ENCODE results near the gene ZNF362.

ZNF362 gene

DNA sequence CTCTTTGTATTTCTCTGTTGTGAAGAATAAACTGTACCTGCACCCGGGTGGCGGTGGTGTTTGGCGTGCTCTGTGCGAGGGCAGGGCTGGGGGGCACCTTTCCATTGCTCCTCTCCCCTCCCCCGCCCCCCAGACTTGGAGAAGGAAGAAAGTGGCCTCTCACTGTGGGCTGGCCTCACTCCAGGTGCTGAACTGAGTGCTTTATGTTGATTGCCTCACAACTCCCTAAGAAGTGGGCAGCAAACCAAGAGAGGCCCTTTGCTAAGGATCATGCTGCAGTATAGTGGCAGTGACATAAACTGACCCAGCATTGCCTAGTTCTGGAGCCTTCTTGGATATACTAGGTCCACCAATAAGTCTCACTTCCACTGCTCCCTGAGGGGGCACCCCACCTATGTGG, 44.4 kb downstream of the ZNF362 start:
- no peak overlapping the region for H3K27ac ChIP-seq (ENCODE audit: extremely low read depth, low read depth, low read length)
- POLR2A ChIA-PET: no interaction called here
- peaks cover 0 to 34% of the 10 kb centered on the region in 2 experiments; a peak in 2 of 3 replicates for H3K36me3 ChIP-seq (ENCODE audit: control insufficient read depth in 2 of 2, insufficient read depth in 1 of 2, low read length in 2 of 2)
- H3K4me3 ChIP-seq (ENCODE audit: low read depth, low read length): no peak overlapping the region
- CTCF ChIA-PET: interaction anchor here (0.6 to 0.7 kb wide), 3 partner anchors 63 to 403 kb away, joined by 3 to 5 read pairs (median 3); no protein-coding TSS in a partner anchor
- peak; percentile 10; the same call in 1 of the 2 replicates for TF ChIP-seq ZIC2 (tag by site-specific recombination; IDR thresholded peaks at IDR 0.05)
- TF ChIP-seq ZSCAN16 (tag by site-specific recombination; IDR thresholded peaks at IDR 0.05): no peak
- TF ChIP-seq PRDM10 (tag by site-specific recombination; IDR thresholded peaks at IDR 0.05): peak; percentile 59
- TF ChIP-seq SCRT2 (tag by site-specific recombination; IDR thresholded peaks at IDR 0.05): no peak
- peak; percentile 34; the same call in 1 of the 2 replicates for TF ChIP-seq PRDM1 (tag by site-specific recombination; IDR thresholded peaks at IDR 0.05)
- H3K4me1 ChIP-seq (ENCODE audit: control insufficient read depth, insufficient read depth, low read length): no peaks in the 10 kb centered on the region
- no peaks in the 10 kb centered on the region for H3K9me3 ChIP-seq (ENCODE audit: control insufficient read depth, insufficient read depth, low read depth, low read length)

- POLR2A ChIA-PET: no interaction called here
Observed at GRCh38 chr1:33301273-33301984, 45.1 kb downstream of the ZNF362 start.

DNA sequence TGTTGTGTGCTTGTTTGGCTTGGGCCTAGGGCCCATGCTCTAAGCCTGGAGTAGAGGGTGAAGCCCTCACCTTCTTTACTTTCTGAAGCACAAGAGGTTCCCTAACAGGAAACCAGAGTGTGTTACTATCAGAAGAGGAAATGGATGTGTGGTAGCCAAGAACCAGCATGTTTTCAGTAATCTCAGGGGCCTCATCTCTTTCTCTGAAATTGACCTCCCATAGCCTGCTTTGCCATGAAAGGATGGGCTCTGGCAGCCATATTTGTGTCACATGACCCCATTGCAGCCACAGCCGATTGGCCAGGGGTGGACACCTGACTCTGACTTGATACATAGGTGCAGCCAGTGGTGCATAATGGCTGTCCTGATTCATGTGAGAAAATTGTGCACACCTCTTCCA, 46.0 kb downstream of the ZNF362 start:
- CTCF ChIA-PET: interaction anchor here (1.2 kb wide), 1 partner anchor 153 kb away, joined by 5 read pairs; no protein-coding TSS in a partner anchor
- Histone ChIP-seq H3K36me3 (ENCODE audit: control insufficient read depth in 2 of 2, insufficient read depth in 1 of 2, low read length in 2 of 2) (peaks cover 0 to 18% of the 10 kb centered on the region in 2 experiments; a peak in 2 of 3 replicates), H3K4me3 (ENCODE audit: low read depth, low read length) (no peak overlapping the region), H3K4me1 (ENCODE audit: control insufficient read depth, insufficient read depth, low read length) (no peaks in the 10 kb centered on the region), H3K27ac (ENCODE audit: extremely low read depth, low read depth, low read length) (no peak overlapping the region), H3K9me3 (ENCODE audit: control insufficient read depth, insufficient read depth, low read depth, low read length) (no peaks in the 10 kb centered on the region)
- POLR2A ChIA-PET: no interaction called here
- TF ChIP-seq PRDM4 (tag by site-specific recombination; IDR thresholded peaks at IDR 0.05) (no peak), REPIN1 (tag by site-specific recombination; IDR thresholded peaks at IDR 0.05; ENCODE audit: low read depth) (no peak), AEBP2 (tag by site-specific recombination; IDR thresholded peaks at IDR 0.05; ENCODE audit: borderline replicate concordance) (no peak), ZNF350 (tag by site-specific recombination; IDR thresholded peaks at IDR 0.05) (no peak), FEZF1 (tag by site-specific recombination; IDR thresholded peaks at IDR 0.05) (no peak), BCL11A (tag by site-specific recombination; IDR thresholded peaks at IDR 0.05; ENCODE audit: low read depth) (no peak), ZNF548 (tag by site-specific recombination; IDR thresholded peaks at IDR 0.05) (no peak), GLIS2 (tag by site-specific recombination; IDR thresholded peaks at IDR 0.05) (no peak), ZNF366 (tag by site-specific recombination; conservative IDR thresholded peaks at IDR 0.05) (no peak), OSR2 (tag by site-specific recombination; IDR thresholded peaks at IDR 0.05) (no peak), ZNF155 (tag by site-specific recombination; IDR thresholded peaks at IDR 0.05) (no peak)
- TF ChIP-seq, protein P1, sequence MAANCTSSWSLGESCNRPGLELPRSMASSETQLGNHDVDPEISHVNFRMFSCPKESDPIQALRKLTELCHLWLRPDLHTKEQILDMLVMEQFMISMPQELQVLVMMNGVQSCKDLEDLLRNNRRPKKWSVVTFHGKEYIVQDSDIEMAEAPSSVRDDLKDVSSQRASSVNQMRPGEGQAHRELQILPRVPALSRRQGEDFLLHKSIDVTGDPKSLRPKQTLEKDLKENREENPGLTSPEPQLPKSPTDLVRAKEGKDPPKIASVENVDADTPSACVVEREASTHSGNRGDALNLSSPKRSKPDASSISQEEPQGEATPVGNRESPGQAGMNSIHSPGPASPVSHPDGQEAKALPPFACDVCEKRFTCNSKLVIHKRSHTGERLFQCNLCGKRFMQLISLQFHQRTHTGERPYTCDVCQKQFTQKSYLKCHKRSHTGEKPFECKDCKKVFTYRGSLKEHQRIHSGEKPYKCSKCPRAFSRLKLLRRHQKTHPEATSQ (tag by site-specific recombination; IDR thresholded peaks at IDR 0.05): no peak
- TF ChIP-seq, protein P2, sequence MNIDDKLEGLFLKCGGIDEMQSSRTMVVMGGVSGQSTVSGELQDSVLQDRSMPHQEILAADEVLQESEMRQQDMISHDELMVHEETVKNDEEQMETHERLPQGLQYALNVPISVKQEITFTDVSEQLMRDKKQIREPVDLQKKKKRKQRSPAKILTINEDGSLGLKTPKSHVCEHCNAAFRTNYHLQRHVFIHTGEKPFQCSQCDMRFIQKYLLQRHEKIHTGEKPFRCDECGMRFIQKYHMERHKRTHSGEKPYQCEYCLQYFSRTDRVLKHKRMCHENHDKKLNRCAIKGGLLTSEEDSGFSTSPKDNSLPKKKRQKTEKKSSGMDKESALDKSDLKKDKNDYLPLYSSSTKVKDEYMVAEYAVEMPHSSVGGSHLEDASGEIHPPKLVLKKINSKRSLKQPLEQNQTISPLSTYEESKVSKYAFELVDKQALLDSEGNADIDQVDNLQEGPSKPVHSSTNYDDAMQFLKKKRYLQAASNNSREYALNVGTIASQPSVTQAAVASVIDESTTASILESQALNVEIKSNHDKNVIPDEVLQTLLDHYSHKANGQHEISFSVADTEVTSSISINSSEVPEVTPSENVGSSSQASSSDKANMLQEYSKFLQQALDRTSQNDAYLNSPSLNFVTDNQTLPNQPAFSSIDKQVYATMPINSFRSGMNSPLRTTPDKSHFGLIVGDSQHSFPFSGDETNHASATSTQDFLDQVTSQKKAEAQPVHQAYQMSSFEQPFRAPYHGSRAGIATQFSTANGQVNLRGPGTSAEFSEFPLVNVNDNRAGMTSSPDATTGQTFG (tag by site-specific recombination; IDR thresholded peaks at IDR 0.05; ENCODE audit: borderline replicate concordance): no peak

More at GRCh38 chr1:33301273-33301984, 45.1 kb downstream of the ZNF362 start:
- no peak for TF ChIP-seq ZBTB8A (tag by site-specific recombination; IDR thresholded peaks at IDR 0.05)
- no peak overlapping the region for H3K27ac ChIP-seq (ENCODE audit: extremely low read depth, low read depth, low read length)
- peaks cover 0 to 26% of the 10 kb centered on the region in 2 experiments; a peak in 2 of 3 replicates for H3K36me3 ChIP-seq (ENCODE audit: control insufficient read depth in 2 of 2, insufficient read depth in 1 of 2, low read length in 2 of 2)
- H3K9me3 ChIP-seq (ENCODE audit: control insufficient read depth, insufficient read depth, low read depth, low read length): no peaks in the 10 kb centered on the region
- H3K4me3 ChIP-seq (ENCODE audit: low read depth, low read length): no peak overlapping the region
- no peaks in the 10 kb centered on the region for H3K4me1 ChIP-seq (ENCODE audit: control insufficient read depth, insufficient read depth, low read length)
- CTCF ChIA-PET: interaction anchor here (0.6 kb wide), 4 partner anchors 63 to 1293 kb away, joined by 3 to 4 read pairs (median 3); no protein-coding TSS in a partner anchor

Measured in HEK293 (cell line).